Cardiac muscle cell (in vitro differentiated cells and primary cell): ENCODE measurements around the gene MAP4. TPM values are rescaled to one million over a fixed set of nuclear protein-coding genes. Genes with fewer than 3 reads are reported as not detected.
A peak's percentile ranks its signal among the peaks of the same experiment; 100 is the strongest.

ENCODE experiments used
- DNase-seq, 2 donors: peaks; one replicate each; pipeline versions ENCODE4 v3.0.0 to v3.0.0-alpha.2; 2010 to 2017; ENCODE audit warnings: low read depth in 1 of 2, low spot score in 1 of 2
- H3K27ac ChIP-seq: fragments of 200-600 bp; sonication (generic); 2 replicates; pipeline ENCODE4 v1.5.1; 2016
- H3K27me3 ChIP-seq: fragments of 200-600 bp; sonication (generic); 2 replicates; pipeline ENCODE4 v1.6.0; 2016; ENCODE audit warnings: control low read depth
- H3K36me3 ChIP-seq: fragments of 200-600 bp; sonication (generic); 2 replicates; pipeline ENCODE4 v1.5.1; 2016; ENCODE audit warnings: control low read depth
- H3K4me1 ChIP-seq: fragments of 200-600 bp; sonication (generic); 2 replicates; pipeline ENCODE4 v1.8.1; 2017; ENCODE audit warnings: low read depth, mild to moderate bottlenecking, mixed run types
- H3K4me3 ChIP-seq: fragments of 200-600 bp; sonication (generic); 2 replicates; pipeline ENCODE4 v1.5.1; 2016; ENCODE audit warnings: mild to moderate bottlenecking
- H3K9me3 ChIP-seq: fragments of 200-600 bp; sonication (generic); 2 replicates; pipeline ENCODE4 v1.5.1; 2017; ENCODE audit warnings: low read depth, mild to moderate bottlenecking, control low read depth
- polyA plus RNA-seq: library from polyadenylated mRNA; unstranded; fragments of >200 nt; fragmentation: Nextera tagmentation; extraction: Ambion mirVana; gene quantifications from 2 replicates; pipeline ENCODE4 v1.2.1, GENCODE V29; 2016
- total RNA-seq: library from RNA; depleted of rRNA; stranded (reverse); fragments of >200 nt; gene quantifications from 2 replicates; pipeline ENCODE4 v1.2.3, GENCODE V29; 2016
- TF ChIP-seq, protein P1 (sequence below): IDR thresholded peaks from 2 replicates; pipeline ENCODE4 v1.5.1; 2012; ENCODE audit warnings: low read depth, mild to moderate bottlenecking, low read length

Gene MAP4
- total and polyA plus RNA-seq, 2 experiments from 2014 or later = 136 to 138 TPM

DNA sequence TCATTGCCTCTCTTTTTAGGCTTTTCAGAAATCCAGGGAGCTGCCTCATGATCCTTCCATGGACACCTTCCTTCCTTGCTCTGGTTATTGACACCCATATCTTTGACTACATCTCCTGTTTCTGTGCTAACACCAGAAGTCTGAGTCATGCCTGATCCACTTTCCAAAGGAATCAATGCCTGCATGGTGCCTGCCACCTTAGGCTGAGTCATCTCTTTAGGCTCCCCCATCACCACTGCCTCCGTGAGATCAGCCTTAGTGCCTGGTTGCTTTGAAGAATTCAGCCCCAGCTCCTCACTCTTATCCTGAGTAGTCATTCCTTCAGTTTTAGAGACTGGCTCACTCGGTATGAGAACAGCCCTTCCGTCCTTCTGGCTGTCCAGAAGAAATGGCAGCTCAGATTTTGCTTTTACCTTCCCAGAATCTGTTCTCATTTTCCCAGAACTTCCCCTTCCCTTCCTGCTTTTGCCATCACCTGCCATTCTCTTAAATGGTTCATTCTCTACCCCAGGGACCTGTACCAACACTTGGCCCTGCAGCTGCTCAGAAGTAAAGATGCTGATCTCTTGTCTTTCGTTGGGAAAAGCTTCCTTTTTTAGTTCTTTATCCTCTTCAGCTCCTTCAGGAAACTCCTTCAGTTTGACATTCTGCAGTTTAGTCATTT lies 105.3 kb downstream of the MAP4 start:
- peak overlapping the region; percentile 1 for H3K27ac ChIP-seq
- peaks cover 22% of the 10 kb centered on the region for H3K36me3 ChIP-seq
- peak in 1 of 2 donors; percentile 42 for DNase-seq
- no peaks in the 10 kb centered on the region for H3K4me1 ChIP-seq
- no peaks in the 10 kb centered on the region for H3K27me3 ChIP-seq
- TF ChIP-seq, protein P1, sequence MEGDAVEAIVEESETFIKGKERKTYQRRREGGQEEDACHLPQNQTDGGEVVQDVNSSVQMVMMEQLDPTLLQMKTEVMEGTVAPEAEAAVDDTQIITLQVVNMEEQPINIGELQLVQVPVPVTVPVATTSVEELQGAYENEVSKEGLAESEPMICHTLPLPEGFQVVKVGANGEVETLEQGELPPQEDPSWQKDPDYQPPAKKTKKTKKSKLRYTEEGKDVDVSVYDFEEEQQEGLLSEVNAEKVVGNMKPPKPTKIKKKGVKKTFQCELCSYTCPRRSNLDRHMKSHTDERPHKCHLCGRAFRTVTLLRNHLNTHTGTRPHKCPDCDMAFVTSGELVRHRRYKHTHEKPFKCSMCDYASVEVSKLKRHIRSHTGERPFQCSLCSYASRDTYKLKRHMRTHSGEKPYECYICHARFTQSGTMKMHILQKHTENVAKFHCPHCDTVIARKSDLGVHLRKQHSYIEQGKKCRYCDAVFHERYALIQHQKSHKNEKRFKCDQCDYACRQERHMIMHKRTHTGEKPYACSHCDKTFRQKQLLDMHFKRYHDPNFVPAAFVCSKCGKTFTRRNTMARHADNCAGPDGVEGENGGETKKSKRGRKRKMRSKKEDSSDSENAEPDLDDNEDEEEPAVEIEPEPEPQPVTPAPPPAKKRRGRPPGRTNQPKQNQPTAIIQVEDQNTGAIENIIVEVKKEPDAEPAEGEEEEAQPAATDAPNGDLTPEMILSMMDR = no peak
- no peaks in the 10 kb centered on the region for H3K9me3 ChIP-seq
- H3K4me3 ChIP-seq = no peak overlapping the region

GRCh38 chr3:47910233-47910632 lies 106.0 kb downstream of the MAP4 start:
- TF ChIP-seq, protein P1 = no peak
- Histone ChIP-seq H3K27ac (peak overlapping the region; percentile 1), H3K36me3 (peaks cover 15% of the 10 kb centered on the region), H3K4me1 (no peaks in the 10 kb centered on the region), H3K4me3 (no peak overlapping the region), H3K9me3 (no peaks in the 10 kb centered on the region), H3K27me3 (no peaks in the 10 kb centered on the region)
- no peak for DNase-seq

GRCh38 chr3:47909607-47910006 lies 106.6 kb downstream of the MAP4 start:
- peaks cover 13% of the 10 kb centered on the region for H3K36me3 ChIP-seq
- no peaks in the 10 kb centered on the region for H3K27me3 ChIP-seq
- H3K4me1 ChIP-seq = no peaks in the 10 kb centered on the region
- TF ChIP-seq, protein P1 = no peak
- DNase-seq = no peak
- H3K9me3 ChIP-seq = no peaks in the 10 kb centered on the region
- no peak overlapping the region for H3K4me3 ChIP-seq
- no peak overlapping the region for H3K27ac ChIP-seq

- no peak for DNase-seq
- Histone ChIP-seq H3K4me3 (no peak overlapping the region), H3K36me3 (peaks cover 10% of the 10 kb centered on the region), H3K27ac (no peak overlapping the region), H3K27me3 (no peaks in the 10 kb centered on the region), H3K9me3 (no peaks in the 10 kb centered on the region), H3K4me1 (no peaks in the 10 kb centered on the region)
- TF ChIP-seq, protein P1 = no peak
These were observed 107.5 kb downstream of the MAP4 start for GRCh38 chr3:47908744-47909143.

DNA sequence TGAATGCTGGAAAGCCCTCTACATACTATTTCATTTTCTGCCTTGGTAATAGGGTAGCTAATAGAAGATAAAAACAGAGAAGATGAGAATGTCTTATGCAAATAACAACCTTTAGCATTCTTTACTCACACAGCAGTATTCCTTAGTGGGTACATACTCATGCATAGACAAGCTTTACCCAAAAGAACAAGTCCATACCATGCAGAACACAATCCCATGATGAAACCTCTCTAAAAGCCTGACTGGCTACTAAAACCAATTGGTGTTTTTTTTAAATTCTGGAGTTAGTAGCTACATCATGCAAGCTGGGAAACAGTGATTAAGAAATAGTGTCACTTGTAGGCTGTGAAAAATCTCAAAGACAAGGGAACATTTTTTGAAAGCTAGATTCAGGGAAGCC lies 108.4 kb downstream of the MAP4 start:
- Histone ChIP-seq H3K36me3 (peaks cover 3% of the 10 kb centered on the region), H3K4me3 (no peak overlapping the region), H3K27ac (no peak overlapping the region), H3K27me3 (no peaks in the 10 kb centered on the region), H3K9me3 (no peaks in the 10 kb centered on the region), H3K4me1 (no peaks in the 10 kb centered on the region)
- no peak for DNase-seq
- TF ChIP-seq, protein P1 = no peak
